ENCODE results near the gene TFEB.

GRCh38 chr6:41664271-41664670, 71.1 kb downstream of the TFEB start:
- TF ChIP-seq POLR2A (IDR thresholded peaks at IDR 0.05): no peak
- TF ChIP-seq CTCF (IDR thresholded peaks at IDR 0.05): no peak
